CD4-positive, alpha-beta T cell (primary cell): ENCODE data around the gene SELENBP1. TPM values are rescaled to one million over a fixed set of nuclear protein-coding genes. Genes with fewer than 3 reads are reported as not detected.

Experiments
- ATAC-seq: fragments of 200-7000 bp; cut with Tn5 transposase; one replicate; pipeline ENCODE4 v1.10.0; 2022; ENCODE audit warnings: mild to moderate bottlenecking; ENCODE audit not compliant: poor library complexity
- CTCF ChIA-PET: fragments of 350-600 bp; sonication (Branson Sonifier 250); formaldehyde crosslinking; loops from one replicate; lab custom pipeline; 2021; ENCODE audit warnings: antibody characterized with exemption, inconsistent platforms; lab: Charles Lee
- POLR2A ChIA-PET: fragments of 350-600 bp; sonication (Branson Sonifier 250); formaldehyde crosslinking; loops from one replicate; lab custom pipeline; 2021; ENCODE audit warnings: antibody characterized with exemption, inconsistent platforms; lab: Charles Lee
- DNase-seq, 14 experiments: peaks; one replicate each; pipeline ENCODE4 v3.0.0-alpha.2; 2013 to 2020; ENCODE audit warnings: mixed read lengths in 2 of 14
- H3K27ac ChIP-seq, 2 donors: one replicate each; pipeline versions ENCODE4 v1.5.1 to v1.7.0; 2013; ENCODE audit warnings: low read length in 2 of 2, low read depth in 1 of 2, mild to moderate bottlenecking in 1 of 2
- H3K27me3 ChIP-seq, 2 experiments: 1 replicate in 1 of 2; 2 replicates in 1 of 2; pipeline versions ENCODE4 v1.6.1 to v1.7.0; 2013; ENCODE audit warnings: low read length in 2 of 2, control low read depth in 1 of 2, mild to moderate bottlenecking in 1 of 2, moderate library complexity in 1 of 2; ENCODE audit not compliant: insufficient read depth in 2 of 2, control insufficient read depth in 1 of 2
- H3K36me3 ChIP-seq: one replicate; pipeline ENCODE4 v1.6.1; 2013; ENCODE audit warnings: low read length, control low read depth; ENCODE audit not compliant: insufficient read depth
- H3K4me1 ChIP-seq: one replicate; pipeline ENCODE4 v1.6.1; 2013; ENCODE audit warnings: low read length, control low read depth; ENCODE audit not compliant: insufficient read depth
- H3K4me3 ChIP-seq: one replicate; pipeline ENCODE4 v1.5.1; 2013; ENCODE audit warnings: mild to moderate bottlenecking, low read length, moderate library complexity
- H3K9me3 ChIP-seq, 2 experiments: 1 replicate in 1 of 2; 2 replicates in 1 of 2; pipeline versions ENCODE4 v1.6.1 to v1.7.0; 2013; ENCODE audit warnings: low read length in 2 of 2, mild to moderate bottlenecking in 2 of 2, control low read depth in 1 of 2, moderate library complexity in 1 of 2; ENCODE audit not compliant: control insufficient read depth in 1 of 2, insufficient read depth in 1 of 2
- H3K27ac Mint-ChIP-seq: one replicate; pipeline ENCODE4 v1.8.0; 2020; ENCODE audit warnings: mixed read lengths
- H3K27me3 Mint-ChIP-seq: one replicate; pipeline ENCODE4 v1.8.0; 2021; ENCODE audit warnings: mixed read lengths
- H3K36me3 Mint-ChIP-seq: one replicate; pipeline ENCODE4 v1.8.0; 2021; ENCODE audit warnings: low read depth, mixed read lengths
- H3K4me1 Mint-ChIP-seq: one replicate; pipeline ENCODE4 v1.8.0; 2021; ENCODE audit warnings: low read depth, mixed read lengths
- H3K4me3 Mint-ChIP-seq: one replicate; pipeline ENCODE4 v1.8.0; 2020; ENCODE audit warnings: mild to moderate bottlenecking, mixed read lengths
- H3K9me3 Mint-ChIP-seq: one replicate; pipeline ENCODE4 v1.8.0; 2020; ENCODE audit warnings: mixed read lengths
- intact Hi-C, 2 experiments: fragments of 100-400 bp; cut with DNase I in 1 of 2; cut with micrococcal nuclease in 1 of 2; formaldehyde crosslinking; loops; one replicate each; pipeline versions ENCODE4 v1.15.1 to v1.9.0; 2023 to 2025; cut with DNase I, micrococcal nuclease
- total RNA-seq, 174 experiments: library from RNA in 2 of 174; stranded (reverse) in 2 of 174; gene quantifications; one replicate each; pipeline ENCODE4 v1.2.3 and lab custom pipeline; 2021 to 2026
- TF ChIP-seq, protein P1 (sequence below): fragments of 200-600 bp; IDR thresholded peaks from one replicate; pipeline ENCODE4 v1.8.0; 2022; ENCODE audit warnings: antibody characterized with exemption, mild to moderate bottlenecking

Gene SELENBP1
- total RNA-seq, 2 experiments from 2014 or later = not detected

DNA sequence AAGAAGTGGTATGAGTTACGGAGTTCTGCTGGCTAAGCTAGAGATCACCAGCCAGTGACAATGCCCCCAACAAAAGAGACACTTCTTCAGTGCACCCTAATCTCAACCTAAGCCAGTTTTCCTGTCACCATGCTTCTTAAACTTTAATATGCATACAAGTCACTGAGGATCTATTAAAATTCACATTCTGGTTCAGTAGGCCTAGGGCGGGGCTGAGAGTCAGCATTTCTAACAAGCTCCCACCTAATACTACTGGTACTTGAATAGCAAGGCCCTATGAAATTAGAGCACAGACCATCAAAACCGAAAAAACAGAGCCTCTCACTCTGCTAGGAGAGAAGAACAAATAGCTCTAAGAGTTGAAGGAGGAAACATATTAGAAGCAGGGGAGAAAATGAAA lies 34.8 kb upstream of the SELENBP1 start:
- no peak overlapping the region for H3K27ac Mint-ChIP-seq
- H3K4me3 Mint-ChIP-seq = no peak overlapping the region
- intact Hi-C loops = no loop called here

DNA sequence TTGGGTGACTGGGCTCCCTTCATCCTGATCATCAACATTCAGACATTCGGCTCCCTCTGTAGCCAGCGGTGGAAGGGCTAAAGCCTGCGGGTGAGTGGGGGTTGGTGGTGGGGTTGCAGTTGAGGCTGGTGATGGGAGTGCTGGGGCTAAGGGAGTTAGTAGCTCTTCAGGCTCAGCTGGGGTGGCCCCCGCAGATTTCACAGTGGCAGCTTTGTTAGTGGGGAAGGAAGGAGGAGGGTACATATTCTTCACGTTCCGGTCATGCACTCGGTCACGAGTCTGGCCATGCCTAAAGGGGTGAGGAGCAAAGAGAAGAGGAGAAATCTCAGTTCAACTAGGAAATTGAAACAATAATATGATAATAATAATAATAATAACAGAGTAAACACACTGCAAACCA lies 33.7 kb upstream of the SELENBP1 start:
- Histone ChIP-seq H3K27ac (no peak overlapping the region), H3K27me3 (no peaks in the 10 kb centered on the region), H3K9me3 (no peaks in the 10 kb centered on the region), H3K4me1 (peaks cover 3% of the 10 kb centered on the region), H3K36me3 (peaks cover 89% of the 10 kb centered on the region), H3K4me3 (no peak overlapping the region)
- POLR2A ChIA-PET = interaction anchor here (0.5 kb wide), 1 partner anchor 206 kb away, joined by 3 read pairs; no protein-coding TSS in a partner anchor
- ATAC-seq (no peak), DNase-seq (no peak)
- H3K27me3 Mint-ChIP-seq = no peaks in the 10 kb centered on the region
- H3K36me3 Mint-ChIP-seq = peaks cover 99% of the 10 kb centered on the region
- CTCF ChIA-PET = no interaction called here
- H3K9me3 Mint-ChIP-seq = no peaks in the 10 kb centered on the region
- H3K4me1 Mint-ChIP-seq = peaks cover 7% of the 10 kb centered on the region
- no peak overlapping the region for H3K4me3 Mint-ChIP-seq
- H3K27ac Mint-ChIP-seq = no peak overlapping the region
- intact Hi-C loops = no loop called here
- TF ChIP-seq, protein P1, sequence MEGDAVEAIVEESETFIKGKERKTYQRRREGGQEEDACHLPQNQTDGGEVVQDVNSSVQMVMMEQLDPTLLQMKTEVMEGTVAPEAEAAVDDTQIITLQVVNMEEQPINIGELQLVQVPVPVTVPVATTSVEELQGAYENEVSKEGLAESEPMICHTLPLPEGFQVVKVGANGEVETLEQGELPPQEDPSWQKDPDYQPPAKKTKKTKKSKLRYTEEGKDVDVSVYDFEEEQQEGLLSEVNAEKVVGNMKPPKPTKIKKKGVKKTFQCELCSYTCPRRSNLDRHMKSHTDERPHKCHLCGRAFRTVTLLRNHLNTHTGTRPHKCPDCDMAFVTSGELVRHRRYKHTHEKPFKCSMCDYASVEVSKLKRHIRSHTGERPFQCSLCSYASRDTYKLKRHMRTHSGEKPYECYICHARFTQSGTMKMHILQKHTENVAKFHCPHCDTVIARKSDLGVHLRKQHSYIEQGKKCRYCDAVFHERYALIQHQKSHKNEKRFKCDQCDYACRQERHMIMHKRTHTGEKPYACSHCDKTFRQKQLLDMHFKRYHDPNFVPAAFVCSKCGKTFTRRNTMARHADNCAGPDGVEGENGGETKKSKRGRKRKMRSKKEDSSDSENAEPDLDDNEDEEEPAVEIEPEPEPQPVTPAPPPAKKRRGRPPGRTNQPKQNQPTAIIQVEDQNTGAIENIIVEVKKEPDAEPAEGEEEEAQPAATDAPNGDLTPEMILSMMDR = no peak

More for the DNA sequence above, 34.8 kb upstream of the SELENBP1 start:
- peaks cover 99% of the 10 kb centered on the region for H3K36me3 Mint-ChIP-seq
- no peak overlapping the region for H3K4me3 ChIP-seq
- no peaks in the 10 kb centered on the region for H3K9me3 Mint-ChIP-seq
- H3K27me3 Mint-ChIP-seq = no peaks in the 10 kb centered on the region
- TF ChIP-seq, protein P1 = no peak
- H3K4me1 Mint-ChIP-seq = no peaks in the 10 kb centered on the region
- DNase-seq (no peak), ATAC-seq (no peak)
- H3K4me1 ChIP-seq = no peaks in the 10 kb centered on the region
- ChIA-PET CTCF (no interaction called here), POLR2A (no interaction called here)
- H3K27ac ChIP-seq = no peak overlapping the region
- H3K9me3 ChIP-seq = no peaks in the 10 kb centered on the region
- peaks cover 89% of the 10 kb centered on the region for H3K36me3 ChIP-seq
- H3K27me3 ChIP-seq = no peaks in the 10 kb centered on the region

DNA sequence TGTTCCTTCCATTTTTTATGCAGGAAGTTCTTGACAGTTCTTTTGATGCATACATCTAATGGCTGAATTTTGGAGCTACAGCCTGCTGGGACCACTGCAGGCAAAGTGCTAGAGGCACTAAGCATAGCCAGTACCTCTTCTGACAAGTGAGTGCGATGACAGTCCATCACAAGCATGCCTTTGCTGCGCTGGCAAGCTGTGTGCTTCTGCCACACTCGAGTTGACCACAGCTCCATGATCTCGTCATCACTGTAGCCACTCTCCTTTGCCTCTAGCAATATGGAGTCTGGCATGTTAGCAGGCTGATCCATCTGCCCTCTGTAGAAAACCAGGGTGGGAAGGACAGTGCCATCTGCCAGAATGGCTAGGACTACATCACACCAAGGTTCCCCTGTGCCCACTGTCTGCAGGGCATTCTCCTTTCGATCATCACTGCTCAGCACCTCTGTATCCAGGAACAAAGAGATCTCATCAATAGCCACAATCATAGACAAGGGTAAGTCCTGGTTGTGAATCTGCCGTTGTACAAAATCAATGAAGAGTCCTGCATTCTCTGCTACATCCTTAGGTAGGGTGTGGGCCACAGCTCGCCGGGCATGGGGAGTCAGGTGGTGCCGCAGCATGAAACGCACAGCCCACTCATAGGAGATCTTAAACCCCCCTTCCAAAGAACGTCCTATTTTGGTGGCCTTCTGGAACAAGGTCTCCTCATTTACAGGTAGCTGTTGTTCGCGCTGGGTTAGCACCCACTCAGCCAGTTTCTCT lies 32.9 kb upstream of the SELENBP1 start:
- Histone ChIP-seq H3K4me3 (no peak overlapping the region), H3K4me1 (peaks cover 11% of the 10 kb centered on the region), H3K27ac (no peak overlapping the region), H3K9me3 (no peaks in the 10 kb centered on the region), H3K36me3 (peaks cover 89% of the 10 kb centered on the region), H3K27me3 (no peaks in the 10 kb centered on the region)
- H3K9me3 Mint-ChIP-seq = no peaks in the 10 kb centered on the region
- POLR2A ChIA-PET = no interaction called here
- H3K4me3 Mint-ChIP-seq = no peak overlapping the region
- H3K27me3 Mint-ChIP-seq = no peaks in the 10 kb centered on the region
- DNase-seq (no peak), ATAC-seq (no peak)
- peaks cover 15% of the 10 kb centered on the region for H3K4me1 Mint-ChIP-seq
- intact Hi-C loops = no loop called here
- TF ChIP-seq, protein P1 = no peak
- CTCF ChIA-PET = no interaction called here
- H3K36me3 Mint-ChIP-seq = peaks cover 99% of the 10 kb centered on the region
- H3K27ac Mint-ChIP-seq = no peak overlapping the region
